Measurements from ENCODE around the gene EWSR1. TPM values are rescaled to one million over a fixed set of nuclear protein-coding genes. Genes with fewer than 3 reads are reported as not detected.
"Not testable (repeated sequence)": the region's sequence is repeated elsewhere in the genome, so short reads cannot be mapped to it uniquely, and the experiment has no call there.

The EWSR1 gene
- total RNA-seq, 2 donors from 2014 or later = 257 to 320 TPM

- peaks cover 8 to 25% of the 10 kb centered on the region in 2 donors for H3K36me3 Mint-ChIP-seq
Observed at GRCh38 chr22:29243874-29244446, 24.1 kb upstream of the EWSR1 start.

GRCh38 chr22:29244785-29245625 is 23.1 kb upstream of the EWSR1 start:
- DNase-seq (ENCODE audit: low spot score in 2 of 2) (no peak), ATAC-seq (peak; percentile 16 to 32)
- H3K27ac Mint-ChIP-seq = no peak overlapping the region
- H3K9me3 Mint-ChIP-seq = peaks cover 0 to 5% of the 10 kb centered on the region in 2 donors
- H3K36me3 Mint-ChIP-seq = peaks cover 8 to 16% of the 10 kb centered on the region in 2 donors

More at GRCh38 chr22:29243874-29244446, 24.1 kb upstream of the EWSR1 start:
- DNase-seq (ENCODE audit: low spot score in 2 of 2) (no peak), ATAC-seq (no peak)
- H3K27ac Mint-ChIP-seq = no peak overlapping the region
- H3K9me3 Mint-ChIP-seq = peaks cover 4 to 8% of the 10 kb centered on the region in 2 donors

GRCh38 chr22:29245626-29246385 is 22.3 kb upstream of the EWSR1 start:
- Mint-ChIP-seq H3K36me3 (peaks cover 8 to 13% of the 10 kb centered on the region in 2 donors), H3K9me3 (peaks cover 0 to 5% of the 10 kb centered on the region in 2 donors), H3K27ac (no peak overlapping the region)
- ATAC-seq = peak; percentile 88 to 89
- peak in 1 of 2 donors; percentile 76 for DNase-seq (ENCODE audit: low spot score in 2 of 2)

DNA sequence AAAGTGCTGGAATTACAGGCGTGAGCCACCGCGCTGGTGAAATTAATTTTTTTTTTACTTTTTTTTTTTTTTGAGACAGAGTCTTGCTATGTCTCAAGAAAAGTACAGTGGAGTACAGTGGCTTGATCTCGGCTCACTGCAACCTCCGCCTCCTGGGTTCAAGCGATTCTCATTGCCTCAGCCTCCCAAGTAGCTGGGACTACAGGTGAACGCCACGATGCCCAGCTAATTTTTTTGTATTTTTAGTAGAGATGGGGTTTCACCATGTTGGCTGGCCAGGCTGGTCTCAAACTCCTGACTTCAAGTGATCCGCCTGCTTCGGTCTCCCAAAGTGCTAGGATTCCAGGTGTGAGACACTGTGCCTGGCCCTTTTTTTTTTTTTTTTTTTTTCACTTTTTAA is 20.2 kb upstream of the EWSR1 start:
- DNase-seq (ENCODE audit: low spot score in 2 of 2); H3K9me3 Mint-ChIP-seq; H3K36me3 Mint-ChIP-seq; H3K27ac Mint-ChIP-seq; ATAC-seq: not testable (repeated sequence)

DNA sequence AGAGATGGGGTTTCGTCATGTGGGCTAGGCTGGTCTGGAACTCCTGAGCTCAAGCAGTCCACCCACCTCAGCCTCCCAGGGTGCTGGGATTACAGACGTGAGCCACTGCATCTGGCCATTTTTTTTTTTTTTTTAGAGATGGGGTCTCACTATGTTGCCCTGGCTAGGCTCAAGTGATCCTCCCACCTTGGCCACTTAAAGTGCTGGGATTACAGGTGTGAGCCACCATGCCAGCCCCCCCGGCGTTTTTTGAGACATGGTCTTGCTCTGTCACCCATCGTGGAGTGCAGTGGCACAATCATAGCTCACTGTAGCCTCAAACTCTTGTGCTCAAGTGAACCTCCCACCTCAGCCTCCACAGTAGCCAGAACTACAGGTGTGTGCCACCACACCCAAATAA is 16.8 kb upstream of the EWSR1 start:
- H3K36me3 Mint-ChIP-seq = no peaks in the 10 kb centered on the region
- H3K27ac Mint-ChIP-seq = no peak overlapping the region
- peak in 1 of 2 donors; percentile 16 for DNase-seq (ENCODE audit: low spot score in 2 of 2)
- ATAC-seq = no peak
- no peaks in the 10 kb centered on the region for H3K9me3 Mint-ChIP-seq

DNA sequence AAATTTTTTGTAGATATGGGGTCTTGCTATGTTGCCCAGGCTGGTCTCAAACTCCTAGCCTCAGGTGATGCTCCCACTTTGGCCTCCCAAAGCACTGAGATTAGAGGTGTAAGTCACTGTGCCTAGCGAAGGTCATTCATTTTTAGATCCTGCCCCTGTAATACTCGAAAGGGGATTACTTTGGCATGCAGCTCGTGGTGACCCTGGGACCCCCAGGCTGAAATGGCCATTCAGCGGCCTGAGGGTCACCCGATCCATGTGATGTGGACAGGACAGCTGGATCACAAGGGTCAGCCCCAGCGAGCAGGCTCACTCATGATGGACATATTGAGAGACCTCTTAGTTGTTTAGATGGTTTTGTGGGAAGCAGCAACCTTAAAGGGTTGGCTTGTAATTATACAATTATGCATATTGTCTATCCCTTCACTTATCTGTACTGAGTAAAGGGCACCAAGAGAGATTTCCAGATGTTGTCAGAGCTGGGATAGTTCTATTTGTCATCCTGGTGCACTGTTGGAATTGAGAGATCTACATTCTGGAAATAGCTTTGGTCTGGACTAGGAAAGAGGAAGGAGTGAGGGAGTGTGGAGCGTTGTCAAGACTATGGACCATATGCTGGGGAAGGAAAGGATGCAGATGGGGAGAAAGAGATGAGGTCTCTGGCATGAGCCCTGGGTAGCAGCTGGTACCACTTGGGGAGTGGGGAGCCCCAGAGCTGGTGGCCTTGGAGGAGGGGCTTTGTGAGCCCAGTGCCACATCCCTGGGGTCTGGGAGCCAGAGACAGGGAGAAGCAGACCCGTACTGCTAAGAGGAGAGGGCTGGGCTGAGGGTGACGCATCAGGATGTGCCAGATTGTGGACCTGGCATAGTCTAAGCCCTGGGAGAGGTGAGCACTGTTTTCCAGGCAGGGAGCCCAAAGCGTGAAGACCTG is 15.8 kb upstream of the EWSR1 start:
- no peaks in the 10 kb centered on the region for H3K36me3 Mint-ChIP-seq
- peak in 1 of 2 donors; percentile 46 for DNase-seq (ENCODE audit: low spot score in 2 of 2)
- H3K9me3 Mint-ChIP-seq = no peaks in the 10 kb centered on the region
- ATAC-seq = no peak
- H3K27ac Mint-ChIP-seq = no peak overlapping the region

DNA sequence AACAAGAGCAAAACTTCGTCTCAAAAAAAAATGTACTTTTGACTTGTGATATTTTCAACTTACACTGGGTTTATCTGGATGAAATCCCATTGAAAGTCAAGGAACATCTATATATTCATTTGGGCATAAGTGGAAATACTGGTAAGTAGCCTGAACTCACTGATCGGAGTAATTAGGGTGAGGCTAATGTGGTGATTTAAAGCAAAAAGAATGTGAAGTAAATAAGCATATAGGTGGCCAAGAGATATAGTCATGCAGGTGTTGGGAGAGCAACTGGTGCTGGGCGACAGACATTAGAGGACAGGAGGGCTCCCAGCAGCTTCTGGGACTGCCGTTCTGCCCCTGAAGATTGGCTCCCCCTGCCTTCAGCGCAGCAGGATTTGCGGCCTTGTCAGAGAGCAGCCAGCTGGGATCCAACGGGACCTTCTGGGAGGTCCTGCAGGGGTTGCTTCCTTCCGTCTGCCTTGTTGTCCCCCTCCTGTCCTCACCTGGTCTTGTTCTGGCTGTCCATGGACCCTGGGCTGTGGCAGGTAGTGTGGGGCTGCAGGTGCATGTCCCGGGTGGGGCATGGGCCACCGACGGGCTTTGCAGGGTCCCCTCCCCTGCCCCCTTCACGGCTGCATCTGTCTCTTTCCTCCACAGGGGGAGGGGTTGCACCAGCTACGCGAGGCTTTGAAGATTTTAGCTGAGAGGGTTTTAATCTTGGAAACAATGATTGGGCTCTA is 14.3 kb upstream of the EWSR1 start:
- Mint-ChIP-seq H3K27ac (no peak overlapping the region), H3K9me3 (no peaks in the 10 kb centered on the region), H3K36me3 (no peaks in the 10 kb centered on the region)
- DNase-seq (ENCODE audit: low spot score in 2 of 2) (peak in 1 of 2 donors; percentile 7), ATAC-seq (no peak)

- peak in 1 of 2 donors; percentile 26 for DNase-seq (ENCODE audit: low spot score in 2 of 2)
- ATAC-seq = peak in 1 of 2 donors; percentile 26
- Mint-ChIP-seq H3K9me3 (no peaks in the 10 kb centered on the region), H3K36me3 (no peaks in the 10 kb centered on the region), H3K27ac (no peak overlapping the region)
Observed at GRCh38 chr22:29254286-29254660, 13.8 kb upstream of the EWSR1 start.

- Mint-ChIP-seq H3K27ac (peak overlapping the region in 1 of 2 donors; percentile 56), H3K36me3 (no peaks in the 10 kb centered on the region), H3K9me3 (no peaks in the 10 kb centered on the region)
- DNase-seq (ENCODE audit: low spot score in 2 of 2) (peak in 1 of 2 donors; percentile 31), ATAC-seq (no peak)
Observed at GRCh38 chr22:29255064-29255621, 12.9 kb upstream of the EWSR1 start.

- Mint-ChIP-seq H3K27ac (peak overlapping the region in 1 of 2 donors; percentile 21), H3K36me3 (no peaks in the 10 kb centered on the region), H3K9me3 (no peaks in the 10 kb centered on the region)
- DNase-seq (ENCODE audit: low spot score in 2 of 2) (no peak), ATAC-seq (no peak)
Observed at GRCh38 chr22:29256606-29257325, 11.3 kb upstream of the EWSR1 start.

GRCh38 chr22:29257751-29258181 is 10.3 kb upstream of the EWSR1 start:
- peak overlapping the region in 1 of 2 donors; percentile 30 for H3K27ac Mint-ChIP-seq
- H3K36me3 Mint-ChIP-seq = no peaks in the 10 kb centered on the region
- no peak for ATAC-seq
- no peak for DNase-seq (ENCODE audit: low spot score in 2 of 2)
- no peaks in the 10 kb centered on the region for H3K9me3 Mint-ChIP-seq

DNA sequence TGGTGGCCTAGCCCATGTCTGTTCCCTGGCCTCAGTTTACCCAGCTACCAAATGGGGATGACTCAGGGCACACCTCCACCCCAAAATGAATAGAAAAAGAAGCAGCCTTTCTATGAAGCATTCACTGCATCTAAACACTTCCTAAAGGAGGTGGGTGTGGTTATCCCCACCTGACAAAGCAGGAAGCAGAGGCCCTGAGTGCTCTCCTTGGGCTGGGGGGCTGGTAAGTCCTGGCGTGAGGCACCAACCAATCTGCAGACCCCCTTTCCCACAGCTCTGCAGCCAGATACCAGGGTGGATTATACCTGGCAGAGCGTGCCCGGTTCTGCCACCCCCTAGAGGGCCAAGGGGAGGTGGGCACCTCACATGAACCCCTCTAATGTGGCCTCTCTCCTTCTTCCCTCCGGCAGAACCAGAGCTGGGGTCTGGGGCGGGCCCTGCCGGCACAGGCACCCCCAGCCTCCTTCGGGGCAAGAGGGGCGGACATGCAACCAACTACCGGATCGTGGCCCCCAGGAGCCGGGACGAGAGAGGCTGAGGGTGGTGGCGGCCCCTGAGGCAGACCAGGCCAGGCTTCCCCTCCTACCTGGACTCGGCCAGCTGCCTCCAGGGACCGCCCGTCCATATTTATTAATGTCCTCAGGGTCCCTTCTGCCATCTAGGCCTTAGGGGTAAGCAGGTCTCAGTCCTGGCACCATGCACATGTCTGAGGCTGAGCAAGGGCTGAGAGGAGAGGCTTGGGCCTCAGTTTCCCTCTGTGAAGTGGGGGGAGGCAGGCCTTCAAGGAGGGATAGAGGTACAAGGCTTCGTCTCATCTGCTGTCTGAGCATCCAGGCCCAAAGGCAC is 9.4 kb upstream of the EWSR1 start:
- Mint-ChIP-seq H3K27ac (peak overlapping the region; percentile 30 to 33), H3K36me3 (no peaks in the 10 kb centered on the region), H3K9me3 (no peaks in the 10 kb centered on the region)
- DNase-seq (ENCODE audit: low spot score in 2 of 2) (no peak), ATAC-seq (no peak)

DNA sequence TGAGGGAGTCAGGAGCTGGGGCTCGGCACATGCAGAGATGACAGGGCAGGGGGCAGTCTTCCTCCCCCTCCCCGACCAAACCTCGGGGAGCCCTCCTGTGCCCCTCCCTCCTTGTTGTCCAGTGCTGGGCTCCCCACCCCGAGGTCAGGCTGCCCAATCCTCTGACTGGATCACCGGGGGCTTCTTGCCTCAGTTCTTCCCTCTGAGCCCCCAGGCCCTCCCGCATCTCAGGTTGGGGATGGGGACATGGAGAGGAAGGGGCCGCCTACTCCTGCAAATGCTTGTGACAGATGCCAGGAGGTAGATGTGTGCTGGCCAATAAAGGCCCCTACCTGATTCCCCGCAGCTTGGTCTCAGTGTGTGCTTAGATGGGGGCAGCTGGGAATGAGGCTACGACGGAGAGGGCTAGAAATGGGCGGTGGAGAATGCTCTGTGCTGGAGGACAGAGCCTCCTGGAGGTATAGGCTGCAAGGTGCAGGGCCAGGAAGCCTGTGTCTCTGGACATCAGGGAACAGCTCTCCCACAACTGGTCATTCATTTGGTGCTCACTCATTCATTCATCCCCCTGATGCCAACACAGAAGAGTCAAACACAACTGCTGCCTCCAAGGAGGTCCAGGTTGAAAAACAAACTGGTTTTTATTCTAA is 8.7 kb upstream of the EWSR1 start:
- no peaks in the 10 kb centered on the region for H3K9me3 Mint-ChIP-seq
- no peaks in the 10 kb centered on the region for H3K36me3 Mint-ChIP-seq

More for the DNA sequence above, 8.7 kb upstream of the EWSR1 start:
- ATAC-seq (no peak), DNase-seq (ENCODE audit: low spot score in 2 of 2) (peak in 1 of 2 donors; percentile 26)
- peak overlapping the region in 1 of 2 donors; percentile 33 for H3K27ac Mint-ChIP-seq

Data from activated naive CD4-positive, alpha-beta T cell treated with anti-CD3 and anti-CD28 coated beads, Interleukin-2, amount 50 U/mL, for 72 hours (primary cell).